HL-60 (cell line): ENCODE data around the gene ZNF804A.

Experiments
- GABPA ChIP-seq: IDR thresholded peaks from 2 replicates; pipeline ENCODE4 v1.6.1; 2012; ENCODE audit warnings: low read depth
- POLR2AphosphoS5 ChIP-seq: IDR thresholded peaks from 2 replicates; pipeline ENCODE4 v1.6.1; 2012; ENCODE audit warnings: low read depth
- TF ChIP-seq, protein P1 (sequence below): IDR thresholded peaks from one replicate; pipeline ENCODE4 v1.5.1; 2011; ENCODE audit warnings: low read length, control low read depth, inconsistent platforms; ENCODE audit not compliant: insufficient read depth

DNA sequence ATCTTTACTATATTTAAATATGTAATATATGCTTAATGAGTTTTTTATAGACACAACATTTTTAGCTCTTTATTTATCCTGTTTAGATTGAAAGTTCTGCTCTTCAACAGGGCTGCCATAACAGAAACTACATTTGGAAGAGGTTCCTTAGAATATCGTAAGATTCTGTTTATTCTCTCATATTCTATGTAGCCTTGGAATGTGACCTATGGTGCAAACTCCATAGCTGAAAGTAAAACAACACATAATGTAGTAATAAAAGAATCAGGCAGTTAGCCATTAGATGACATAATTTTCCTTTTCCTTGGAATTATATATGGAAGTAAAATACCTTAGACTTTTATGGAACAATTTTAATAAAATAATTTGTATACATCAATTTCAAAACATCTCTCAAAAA lies 91.3 kb downstream of the ZNF804A start:
- TF ChIP-seq, protein P1, sequence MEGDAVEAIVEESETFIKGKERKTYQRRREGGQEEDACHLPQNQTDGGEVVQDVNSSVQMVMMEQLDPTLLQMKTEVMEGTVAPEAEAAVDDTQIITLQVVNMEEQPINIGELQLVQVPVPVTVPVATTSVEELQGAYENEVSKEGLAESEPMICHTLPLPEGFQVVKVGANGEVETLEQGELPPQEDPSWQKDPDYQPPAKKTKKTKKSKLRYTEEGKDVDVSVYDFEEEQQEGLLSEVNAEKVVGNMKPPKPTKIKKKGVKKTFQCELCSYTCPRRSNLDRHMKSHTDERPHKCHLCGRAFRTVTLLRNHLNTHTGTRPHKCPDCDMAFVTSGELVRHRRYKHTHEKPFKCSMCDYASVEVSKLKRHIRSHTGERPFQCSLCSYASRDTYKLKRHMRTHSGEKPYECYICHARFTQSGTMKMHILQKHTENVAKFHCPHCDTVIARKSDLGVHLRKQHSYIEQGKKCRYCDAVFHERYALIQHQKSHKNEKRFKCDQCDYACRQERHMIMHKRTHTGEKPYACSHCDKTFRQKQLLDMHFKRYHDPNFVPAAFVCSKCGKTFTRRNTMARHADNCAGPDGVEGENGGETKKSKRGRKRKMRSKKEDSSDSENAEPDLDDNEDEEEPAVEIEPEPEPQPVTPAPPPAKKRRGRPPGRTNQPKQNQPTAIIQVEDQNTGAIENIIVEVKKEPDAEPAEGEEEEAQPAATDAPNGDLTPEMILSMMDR = no peak
- TF ChIP-seq POLR2AphosphoS5 = no peak
- no peak for TF ChIP-seq GABPA
